GM21526 (cell line): ENCODE measurements around the gene CTIF.

Source experiments
- ATAC-seq: cut with Tn5 transposase; IDR thresholded peaks from one replicate; pipeline ENCODE4 v1.9.1; 2021; ENCODE audit warnings: moderate library complexity; ENCODE audit not compliant: unreplicated experiment, low FRiP score

Gene CTIF

GRCh38 chr18:48573632-48574283 is 34.9 kb downstream of the CTIF start:
- ATAC-seq = no peak

GRCh38 chr18:48574667-48575300 is 36.0 kb downstream of the CTIF start:
- ATAC-seq = no peak

- no peak for ATAC-seq
These were observed 36.4 kb downstream of the CTIF start for GRCh38 chr18:48575301-48575657.

- no peak for ATAC-seq
These were observed 37.0 kb downstream of the CTIF start for GRCh38 chr18:48575658-48576456.

- ATAC-seq = no peak
These were observed 37.6 kb downstream of the CTIF start for GRCh38 chr18:48576457-48576771.

- no peak for ATAC-seq
These were observed 38.8 kb downstream of the CTIF start for GRCh38 chr18:48577478-48578190.

GRCh38 chr18:48578289-48578688 is 39.5 kb downstream of the CTIF start:
- ATAC-seq = no peak

GRCh38 chr18:48580066-48580465 is 41.2 kb downstream of the CTIF start:
- ATAC-seq = no peak

- ATAC-seq = no peak
These were observed 42.0 kb downstream of the CTIF start for GRCh38 chr18:48580782-48581181.

- ATAC-seq = no peak
These were observed 42.4 kb downstream of the CTIF start for GRCh38 chr18:48581206-48581605.

- ATAC-seq = no peak
These were observed 43.1 kb downstream of the CTIF start for GRCh38 chr18:48581941-48582340.

GRCh38 chr18:48582946-48583345 is 44.1 kb downstream of the CTIF start:
- ATAC-seq = no peak

GRCh38 chr18:48583573-48583972 is 44.7 kb downstream of the CTIF start:
- no peak for ATAC-seq

GRCh38 chr18:48589797-48590519 is 51.1 kb downstream of the CTIF start:
- no peak for ATAC-seq

- no peak for ATAC-seq
These were observed 51.8 kb downstream of the CTIF start for GRCh38 chr18:48590678-48591077.

- ATAC-seq = no peak
These were observed 53.8 kb downstream of the CTIF start for GRCh38 chr18:48592540-48593171.

GRCh38 chr18:48594471-48595094 is 55.8 kb downstream of the CTIF start:
- ATAC-seq = no peak

GRCh38 chr18:48595703-48596218 is 56.9 kb downstream of the CTIF start:
- ATAC-seq = no peak

GRCh38 chr18:48597110-48597509 is 58.3 kb downstream of the CTIF start:
- ATAC-seq = no peak
